Upper lobe of right lung (tissue), 1 donor: Measurements from ENCODE around the gene CHSY3. TPM values are rescaled to one million over a fixed set of nuclear protein-coding genes. Genes with fewer than 3 reads are reported as not detected.

Experiments
- ATAC-seq: fragments of 200-7000 bp; cut with Tn5 transposase; one replicate; pipeline ENCODE4 v1.9.1; 2020; ENCODE audit warnings: mild to moderate bottlenecking, moderate library complexity
- DNase-seq: peaks from one replicate; pipeline ENCODE4 v3.0.0-alpha.2; 2020
- H3K27ac ChIP-seq: fragments of 200-600 bp; one replicate; pipeline ENCODE4 v1.8.0; 2022
- H3K27me3 ChIP-seq: fragments of 200-600 bp; one replicate; pipeline ENCODE4 v1.8.0; 2022; ENCODE audit warnings: mild to moderate bottlenecking
- H3K36me3 ChIP-seq: fragments of 200-600 bp; one replicate; pipeline ENCODE4 v1.8.0; 2022
- H3K4me1 ChIP-seq: fragments of 200-600 bp; one replicate; pipeline ENCODE4 v1.8.0; 2022
- H3K4me3 ChIP-seq: fragments of 200-600 bp; one replicate; pipeline ENCODE4 v1.8.0; 2022; ENCODE audit warnings: mild to moderate bottlenecking
- H3K9me3 ChIP-seq: fragments of 200-600 bp; one replicate; pipeline ENCODE4 v1.8.0; 2022
- CTCF ChIP-seq: fragments of 200-600 bp; IDR thresholded peaks from one replicate; pipeline ENCODE4 v1.8.0; 2022; ENCODE audit warnings: antibody characterized with exemption
- intact Hi-C: fragments of 100-400 bp; cut with DNase I; formaldehyde crosslinking; loops from one replicate; pipeline ENCODE4 v1.11.0; 2022
- total RNA-seq: library from RNA; stranded (reverse); fragmentation: NEBNext Ultra II Directional; extraction: Animal tissue kit (Norgen Biotek cat#: 25700); gene quantifications from one replicate; pipeline ENCODE4 v1.2.1, GENCODE V29; 2021
- donor health status: DM: no; HTN: yes; CAD: no; lungs with severe emphysema.

CHSY3 gene
- total RNA-seq, 1 donor from 2014 or later = 5.7 TPM

GRCh38 chr5:130112246-130112645 lies 208.0 kb downstream of the CHSY3 start:
- intact Hi-C loops = no loop called here
- H3K9me3 ChIP-seq = no peaks in the 10 kb centered on the region
- no peak for DNase-seq
- TF ChIP-seq CTCF = no peak
- no peaks in the 10 kb centered on the region for H3K4me1 ChIP-seq
- no peak for ATAC-seq
- H3K4me3 ChIP-seq = no peak overlapping the region
- H3K27ac ChIP-seq = no peak overlapping the region
- H3K27me3 ChIP-seq = no peaks in the 10 kb centered on the region
- H3K36me3 ChIP-seq = no peaks in the 10 kb centered on the region

GRCh38 chr5:130115686-130116085 lies 211.4 kb downstream of the CHSY3 start:
- no peak for DNase-seq
- Histone ChIP-seq H3K4me1 (no peaks in the 10 kb centered on the region), H3K27me3 (no peaks in the 10 kb centered on the region), H3K27ac (no peak overlapping the region), H3K4me3 (no peak overlapping the region), H3K36me3 (no peaks in the 10 kb centered on the region), H3K9me3 (no peaks in the 10 kb centered on the region)
- intact Hi-C loops = no loop called here
- no peak for ATAC-seq
- TF ChIP-seq CTCF = no peak

GRCh38 chr5:130116462-130116861 lies 212.2 kb downstream of the CHSY3 start:
- ATAC-seq = no peak
- Histone ChIP-seq H3K9me3 (no peaks in the 10 kb centered on the region), H3K4me3 (no peak overlapping the region), H3K27me3 (no peaks in the 10 kb centered on the region), H3K27ac (no peak overlapping the region), H3K4me1 (no peaks in the 10 kb centered on the region), H3K36me3 (no peaks in the 10 kb centered on the region)
- no peak for DNase-seq
- TF ChIP-seq CTCF = no peak
- intact Hi-C loops = no loop called here

GRCh38 chr5:130116972-130117371 lies 212.7 kb downstream of the CHSY3 start:
- H3K27ac ChIP-seq = no peak overlapping the region
- H3K4me1 ChIP-seq = no peaks in the 10 kb centered on the region
- intact Hi-C loops = no loop called here
- no peak overlapping the region for H3K4me3 ChIP-seq
- H3K9me3 ChIP-seq = no peaks in the 10 kb centered on the region
- no peaks in the 10 kb centered on the region for H3K27me3 ChIP-seq
- DNase-seq = no peak
- no peak for TF ChIP-seq CTCF
- no peak for ATAC-seq
- no peaks in the 10 kb centered on the region for H3K36me3 ChIP-seq

- Histone ChIP-seq H3K27ac (no peak overlapping the region), H3K36me3 (no peaks in the 10 kb centered on the region), H3K4me1 (no peaks in the 10 kb centered on the region), H3K9me3 (no peaks in the 10 kb centered on the region), H3K27me3 (no peaks in the 10 kb centered on the region), H3K4me3 (no peak overlapping the region)
- intact Hi-C loops = no loop called here
- ATAC-seq (no peak), DNase-seq (no peak)
- no peak for TF ChIP-seq CTCF
Observed at GRCh38 chr5:130126746-130127145, 222.5 kb downstream of the CHSY3 start.

- Histone ChIP-seq H3K27me3 (no peaks in the 10 kb centered on the region), H3K36me3 (no peaks in the 10 kb centered on the region), H3K4me1 (no peaks in the 10 kb centered on the region), H3K4me3 (no peak overlapping the region), H3K27ac (no peak overlapping the region), H3K9me3 (no peaks in the 10 kb centered on the region)
- TF ChIP-seq CTCF = no peak
- no peak for DNase-seq
- ATAC-seq = no peak
- intact Hi-C loops = no loop called here
Observed at GRCh38 chr5:130135506-130135905, 231.2 kb downstream of the CHSY3 start.
